ENCODE results near the gene NPIPA8.
"Not testable (repeated sequence)": the region's sequence is repeated elsewhere in the genome, so short reads cannot be mapped to it uniquely, and the experiment has no call there.

The NPIPA8 gene

DNA sequence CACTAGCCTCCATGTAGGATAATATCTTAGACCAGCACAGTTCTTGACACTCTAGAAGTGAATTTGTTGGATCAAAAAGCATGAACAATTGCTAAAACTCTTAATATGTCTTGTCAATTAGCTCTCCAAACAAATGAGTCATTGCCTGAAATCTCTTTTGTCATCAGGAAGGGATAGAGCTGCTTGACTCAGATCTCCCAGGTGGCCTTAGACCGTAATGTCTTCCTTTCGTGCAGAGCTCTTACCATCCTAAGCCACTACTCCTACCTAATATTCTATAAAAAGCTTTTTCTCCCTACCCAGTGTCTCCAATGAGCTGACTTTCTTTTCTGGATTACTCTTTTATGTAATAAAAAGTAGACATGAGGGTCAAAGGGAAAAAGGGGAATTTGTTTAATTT, 66.4 kb downstream of the NPIPA8 start:
- DNase-seq: not testable (repeated sequence)

All from DMS153 (cell line).